GM18858 (cell line): ENCODE measurements around the gene TNKS1BP1.
"Not testable (repeated sequence)": the region's sequence is repeated elsewhere in the genome, so short reads cannot be mapped to it uniquely, and the experiment has no call there.

Experiments
- ATAC-seq: cut with Tn5 transposase; IDR thresholded peaks from one replicate; pipeline ENCODE4 v1.9.1; 2021; ENCODE audit not compliant: unreplicated experiment

The TNKS1BP1 gene

GRCh38 chr11:57324886-57325734 is at the start of gene TNKS1BP1:
TSS of gene TNKS1BP1 (minus strand) at chr11:57324952. CDS start at chr11:57321885, 3,067 bp downstream.
- ATAC-seq, result peak; percentile 85

GRCh38 chr11:57373146-57373545 is 48.4 kb upstream of the TNKS1BP1 start:
- no peak for ATAC-seq

- ATAC-seq, result no peak
These were observed 46.2 kb upstream of the TNKS1BP1 start for GRCh38 chr11:57370941-57371340.

- ATAC-seq, result no peak
These were observed 45.5 kb upstream of the TNKS1BP1 start for GRCh38 chr11:57370251-57370650.

- no peak for ATAC-seq
These were observed 44.1 kb upstream of the TNKS1BP1 start for GRCh38 chr11:57368845-57369232.

GRCh38 chr11:57368106-57368844 is 43.5 kb upstream of the TNKS1BP1 start:
- no peak for ATAC-seq

GRCh38 chr11:57364851-57365660 is 40.3 kb upstream of the TNKS1BP1 start:
- no peak for ATAC-seq

- ATAC-seq, result no peak
These were observed 38.7 kb upstream of the TNKS1BP1 start for GRCh38 chr11:57363131-57364080.

- no peak for ATAC-seq
These were observed 37.2 kb upstream of the TNKS1BP1 start for GRCh38 chr11:57361926-57362325.

GRCh38 chr11:57361420-57361819 is 36.7 kb upstream of the TNKS1BP1 start:
- not testable (repeated sequence) for ATAC-seq

- ATAC-seq, result no peak
These were observed 36.2 kb upstream of the TNKS1BP1 start for GRCh38 chr11:57360991-57361390.

- ATAC-seq, result no peak
These were observed 35.3 kb upstream of the TNKS1BP1 start for GRCh38 chr11:57359896-57360690.

GRCh38 chr11:57359396-57359795 is 34.6 kb upstream of the TNKS1BP1 start:
- ATAC-seq, result no peak

GRCh38 chr11:57358991-57359390 is 34.2 kb upstream of the TNKS1BP1 start:
- no peak for ATAC-seq

GRCh38 chr11:57358543-57358961 is 33.8 kb upstream of the TNKS1BP1 start:
- no peak for ATAC-seq

- ATAC-seq, result no peak
These were observed 33.1 kb upstream of the TNKS1BP1 start for GRCh38 chr11:57357856-57358255.

GRCh38 chr11:57357310-57357709 is 32.6 kb upstream of the TNKS1BP1 start:
- no peak for ATAC-seq

- no peak for ATAC-seq
These were observed 31.5 kb upstream of the TNKS1BP1 start for GRCh38 chr11:57356268-57356667.

- no peak for ATAC-seq
These were observed 29.9 kb upstream of the TNKS1BP1 start for GRCh38 chr11:57354699-57355098.
